SK-N-SH (cell line): ENCODE data around the gene KIF15. TPM values are rescaled to one million over a fixed set of nuclear protein-coding genes. Genes with fewer than 3 reads are reported as not detected.

Experiments
- CTCF ChIA-PET: fragments of 300-600, 350-600 bp; formaldehyde crosslinking; extraction: SDS; loops from one replicate; lab custom pipeline; 2021; lab: Yijun Ruan, JAX
- POLR2A ChIA-PET: fragments of 350-600 bp; sonication (Branson Sonifier 250); formaldehyde crosslinking; extraction: SDS; loops from one replicate; lab custom pipeline; 2020; ENCODE audit warnings: antibody characterized with exemption, inconsistent platforms; lab: Yijun Ruan, JAX
- DNase-seq: peaks from one replicate; pipeline ENCODE4 v3.0.0; 2012
- H2AFZ ChIP-seq: fragments of 200-600 bp; sonication (generic); 2 replicates; pipeline ENCODE4 v1.8.1; 2016; ENCODE audit warnings: antibody characterized with exemption, mild to moderate bottlenecking, low read depth
- H3F3A ChIP-seq: fragments of 200-600 bp; sonication (generic); replicated peaks from 2 replicates; pipeline ENCODE3; 2016; ENCODE audit warnings: antibody characterized with exemption, mild to moderate bottlenecking; ENCODE audit not compliant: insufficient read depth
- H3K27ac ChIP-seq, 2 experiments: fragments of 200-500 bp in 1 of 2; fragments of 200-600 bp in 1 of 2; sonication (Bioruptor generic) in 1 of 2; sonication (generic), shearing (Covaris generic) in 1 of 2; 2 replicates each; pipeline versions ENCODE4 v1.5.1 to v1.6.1; 2014 to 2016; ENCODE audit warnings: low read depth in 2 of 2, inconsistent platforms in 1 of 2, low read length in 1 of 2, mild to moderate bottlenecking in 1 of 2, mixed read lengths in 1 of 2
- H3K27me3 ChIP-seq: fragments of 200-600 bp; sonication (generic), shearing (Covaris generic); 2 replicates; pipeline ENCODE4 v1.6.1; 2016; ENCODE audit warnings: mixed run types; ENCODE audit not compliant: insufficient read depth
- H3K36me3 ChIP-seq, 2 experiments: fragments of 200-500 bp in 1 of 2; fragments of 200-600 bp in 1 of 2; sonication (Bioruptor generic) in 1 of 2; sonication (generic) in 1 of 2; replicated peaks in 1 of 2; 2 replicates each; pipeline versions ENCODE3 to v1.5.1; 2014 to 2016; ENCODE audit warnings: low read length in 1 of 2, mild to moderate bottlenecking in 1 of 2; ENCODE audit not compliant: insufficient read depth in 2 of 2, control insufficient read depth in 1 of 2
- H3K4me1 ChIP-seq, 2 experiments: fragments of 200-500 bp in 1 of 2; fragments of 200-600 bp in 1 of 2; sonication (Bioruptor generic) in 1 of 2; sonication (generic), shearing (Covaris generic) in 1 of 2; 2 replicates each; pipeline versions ENCODE4 v1.5.1 to v1.6.1; 2014 to 2016; ENCODE audit warnings: low read depth in 1 of 2, low read length in 1 of 2, mixed run types in 1 of 2; ENCODE audit not compliant: insufficient read depth in 2 of 2, control insufficient read depth in 1 of 2
- H3K4me2 ChIP-seq: fragments of 200-600 bp; sonication (generic), shearing (Covaris generic); 2 replicates; pipeline ENCODE4 v1.6.1; 2017; ENCODE audit warnings: mixed run types
- H3K4me3 ChIP-seq, 2 experiments: fragments of 200-500 bp in 1 of 2; fragments of 200-600 bp in 1 of 2; sonication (Bioruptor generic) in 1 of 2; sonication (generic), shearing (Covaris generic) in 1 of 2; 2 replicates each; pipeline versions ENCODE4 v1.5.1 to v1.8.1; 2014 to 2016; ENCODE audit warnings: low read depth in 2 of 2, inconsistent platforms in 1 of 2, low read length in 1 of 2, mild to moderate bottlenecking in 1 of 2, mixed read lengths in 1 of 2, moderate library complexity in 1 of 2
- H3K79me2 ChIP-seq: fragments of 200-600 bp; sonication (generic); 2 replicates; pipeline ENCODE4 v1.8.1; 2017; ENCODE audit warnings: mild to moderate bottlenecking; ENCODE audit not compliant: insufficient read depth
- H3K9ac ChIP-seq: fragments of 200-600 bp; sonication (generic); 2 replicates; pipeline ENCODE4 v1.6.1; 2017; ENCODE audit warnings: mixed run types
- H3K9me2 ChIP-seq: fragments of 200-600 bp; sonication (generic); 2 replicates; pipeline ENCODE4 v1.6.1; 2017; ENCODE audit warnings: mixed run types
- H3K9me3 ChIP-seq: fragments of 200-600 bp; sonication (generic); 2 replicates; pipeline ENCODE4 v1.6.1; 2017; ENCODE audit warnings: mixed run types, mild to moderate bottlenecking, moderate library complexity
- H4K20me1 ChIP-seq: fragments of 200-600 bp; sonication (generic); 2 replicates; pipeline ENCODE4 v1.6.1; 2017; ENCODE audit warnings: mild to moderate bottlenecking, mixed run types; ENCODE audit not compliant: insufficient read depth
- ELF1 ChIP-seq: IDR thresholded peaks from 2 replicates; pipeline ENCODE4 v1.4.0; 2012
- EZH2phosphoT487 ChIP-seq: fragments of 200-600 bp; sonication (generic); IDR thresholded peaks from 2 replicates; pipeline ENCODE4 v1.6.1; 2017; ENCODE audit warnings: low read depth, mixed run types, mild to moderate bottlenecking, antibody characterized with exemption, moderate library complexity, borderline replicate concordance
- FOSL2 ChIP-seq: IDR thresholded peaks from 2 replicates; pipeline ENCODE4 v1.4.0; 2012; ENCODE audit warnings: low read depth, mild to moderate bottlenecking, moderate library complexity, borderline replicate concordance
- FOXM1 ChIP-seq: IDR thresholded peaks from 2 replicates; pipeline ENCODE4 v1.4.0; 2012; ENCODE audit warnings: low read depth, mild to moderate bottlenecking
- GABPA ChIP-seq: IDR thresholded peaks from 2 replicates; pipeline ENCODE4 v1.4.0; 2012; ENCODE audit warnings: low read depth, mild to moderate bottlenecking
- IRF3 ChIP-seq: fragments of 150-350 bp; IDR thresholded peaks from 2 replicates; pipeline ENCODE4 v1.6.1; 2016; ENCODE audit warnings: mild to moderate bottlenecking, low read depth, low read length
- PBX3 ChIP-seq: IDR thresholded peaks from 2 replicates; pipeline ENCODE4; 2012
- RCOR1 ChIP-seq: fragments of 150-350 bp; IDR thresholded peaks from 2 replicates; pipeline ENCODE4 v1.6.1; 2017; ENCODE audit warnings: antibody characterized with exemption, low read length
- RFX5 ChIP-seq: IDR thresholded peaks from 2 replicates; pipeline ENCODE4 v1.6.1; 2012; ENCODE audit warnings: mild to moderate bottlenecking, improper control_type of control experiment, low read length
- SMC3 ChIP-seq: IDR thresholded peaks from 2 replicates; pipeline ENCODE4 v1.6.1; 2012; ENCODE audit warnings: low read depth, low read length, improper control_type of control experiment
- TCF12 ChIP-seq: IDR thresholded peaks from 2 replicates; pipeline ENCODE4 v1.4.0; 2012
- YY1 ChIP-seq: IDR thresholded peaks from 2 replicates; pipeline ENCODE4 v1.4.0; 2012; ENCODE audit warnings: low read depth, mild to moderate bottlenecking
- WGBS: methylation state at CpG from one replicate; pipeline ENCODE4 v1.1.6; 2017; ENCODE audit warnings: low lambda C conversion rate; 5-methylcytosine and 5-hydroxymethylcytosine counted together
- polyA plus RNA-seq, 3 experiments: library from polyadenylated mRNA; depleted of rRNA; stranded (reverse); fragments of >200 nt; gene quantifications; 2 replicates each; pipeline ENCODE4 v1.2.3, GENCODE V29; 2012

KIF15 gene
- polyA plus RNA-seq, 1 of the 3 experiments (the other 2 are of a cell fraction), result 2.3 TPM

GRCh38 chr3:44886561-44886960 is 125.0 kb downstream of the KIF15 start:
- WGBS, result 64% methylated on average over 2 of the region's 3 CpGs
- H3K27ac ChIP-seq, result no peak overlapping the region

GRCh38 chr3:44887101-44887500 is 125.5 kb downstream of the KIF15 start:
- Histone ChIP-seq H3K4me2 (no peak overlapping the region), H3K79me2 (no peaks in the 10 kb centered on the region), H3K4me3 (no peak overlapping the region), H3K27ac (no peak overlapping the region), H3K36me3 (no peaks in the 10 kb centered on the region), H2AFZ (no peak overlapping the region), H3K4me1 (peaks cover 6 to 21% of the 10 kb centered on the region in 2 experiments; a peak in 3 of 4 replicates), H4K20me1 (no peaks in the 10 kb centered on the region), H3K9me3 (no peaks in the 10 kb centered on the region), H3K27me3 (no peaks in the 10 kb centered on the region), H3F3A (peaks cover 10% of the 10 kb centered on the region), H3K9ac (no peak overlapping the region), H3K9me2 (no peaks in the 10 kb centered on the region)
- 81% methylated on average over 7 of the region's 7 CpGs for WGBS
- CTCF ChIA-PET, result no interaction called here
- POLR2A ChIA-PET, result no interaction called here
- no peak for DNase-seq
- TF ChIP-seq IRF3, result no peak
- TF ChIP-seq RFX5, result no peak
- no peak for TF ChIP-seq ELF1
- no peak for TF ChIP-seq SMC3
- no peak for TF ChIP-seq EZH2phosphoT487
- TF ChIP-seq TCF12, result no peak
- no peak for TF ChIP-seq PBX3
- no peak for TF ChIP-seq GABPA
- TF ChIP-seq YY1, result no peak
- TF ChIP-seq FOSL2, result no peak
- no peak for TF ChIP-seq FOXM1
- TF ChIP-seq RCOR1, result no peak

More at GRCh38 chr3:44886561-44886960, 125.0 kb downstream of the KIF15 start:
- POLR2A ChIA-PET, result no interaction called here
- H3K4me2 ChIP-seq, result 0 out of 2 replicates have a peak overlapping the region, but pooled peaks have one; percentile 21
- no peak overlapping the region for H3K4me3 ChIP-seq
- H3K4me1 ChIP-seq, result peaks cover 6 to 21% of the 10 kb centered on the region in 2 experiments; a peak in 3 of 4 replicates
- H3F3A ChIP-seq, result peaks cover 10% of the 10 kb centered on the region
- no peaks in the 10 kb centered on the region for H3K9me3 ChIP-seq
- H3K36me3 ChIP-seq, result no peaks in the 10 kb centered on the region
- no peak overlapping the region for H3K9ac ChIP-seq
- no peaks in the 10 kb centered on the region for H3K79me2 ChIP-seq
- H3K27me3 ChIP-seq, result no peaks in the 10 kb centered on the region
- no peaks in the 10 kb centered on the region for H4K20me1 ChIP-seq
- no peaks in the 10 kb centered on the region for H3K9me2 ChIP-seq
- TF ChIP-seq TCF12, result no peak
- no peak overlapping the region for H2AFZ ChIP-seq
- no peak for DNase-seq
- CTCF ChIA-PET, result interaction anchor here (0.8 kb wide), 1 partner anchor 16 kb away, joined by 4 read pairs; no protein-coding TSS in a partner anchor
